ENCODE data around the gene GGN. TPM values are rescaled to one million over a fixed set of nuclear protein-coding genes. Genes with fewer than 3 reads are reported as not detected.

GGN gene
- total RNA-seq, 1 experiment from 2014 or later: 0.73 TPM

- DNase-seq: no peak
- TF ChIP-seq, protein P1, sequence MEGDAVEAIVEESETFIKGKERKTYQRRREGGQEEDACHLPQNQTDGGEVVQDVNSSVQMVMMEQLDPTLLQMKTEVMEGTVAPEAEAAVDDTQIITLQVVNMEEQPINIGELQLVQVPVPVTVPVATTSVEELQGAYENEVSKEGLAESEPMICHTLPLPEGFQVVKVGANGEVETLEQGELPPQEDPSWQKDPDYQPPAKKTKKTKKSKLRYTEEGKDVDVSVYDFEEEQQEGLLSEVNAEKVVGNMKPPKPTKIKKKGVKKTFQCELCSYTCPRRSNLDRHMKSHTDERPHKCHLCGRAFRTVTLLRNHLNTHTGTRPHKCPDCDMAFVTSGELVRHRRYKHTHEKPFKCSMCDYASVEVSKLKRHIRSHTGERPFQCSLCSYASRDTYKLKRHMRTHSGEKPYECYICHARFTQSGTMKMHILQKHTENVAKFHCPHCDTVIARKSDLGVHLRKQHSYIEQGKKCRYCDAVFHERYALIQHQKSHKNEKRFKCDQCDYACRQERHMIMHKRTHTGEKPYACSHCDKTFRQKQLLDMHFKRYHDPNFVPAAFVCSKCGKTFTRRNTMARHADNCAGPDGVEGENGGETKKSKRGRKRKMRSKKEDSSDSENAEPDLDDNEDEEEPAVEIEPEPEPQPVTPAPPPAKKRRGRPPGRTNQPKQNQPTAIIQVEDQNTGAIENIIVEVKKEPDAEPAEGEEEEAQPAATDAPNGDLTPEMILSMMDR (conservative IDR thresholded peaks at IDR 0.05; ENCODE audit: low read depth, low read length): no peak
- TF ChIP-seq EZH2 (IDR thresholded peaks at IDR 0.05; ENCODE audit: low read length, unreplicated experiment) (no peak), EZH2phosphoT487 (IDR thresholded peaks at IDR 0.05; ENCODE audit: borderline replicate concordance, low read length) (no peak)
- Histone ChIP-seq H3K79me2 (ENCODE audit: low read length) (no peaks in the 10 kb centered on the region), H3K4me3 (ENCODE audit: low read length) (no peak overlapping the region), H3K36me3 (ENCODE audit: low read depth, low read length) (peaks cover 11% of the 10 kb centered on the region), H3K4me2 (ENCODE audit: low read length) (no peak overlapping the region), H3K9me2 (replicated peaks; ENCODE audit: low read length) (no peaks in the 10 kb centered on the region), H2AFZ (ENCODE audit: low read length) (no peak overlapping the region), H3K4me1 (ENCODE audit: insufficient read depth, low read length) (peaks cover 7% of the 10 kb centered on the region; the same call in 1 of the 2 replicates), H3F3A (ENCODE audit: low read length, unreplicated experiment) (no peaks in the 10 kb centered on the region), H3K27ac (ENCODE audit: low read length) (no peak overlapping the region), H4K20me1 (ENCODE audit: low read length) (no peaks in the 10 kb centered on the region), H3K9ac (ENCODE audit: low read length) (no peak overlapping the region), H3K27me3 (ENCODE audit: low read length) (no peaks in the 10 kb centered on the region), H3K9me3 (ENCODE audit: low read length) (no peaks in the 10 kb centered on the region)
- CTCF ChIA-PET: no interaction called here
- intact Hi-C loops (cut with micrococcal nuclease): loop anchor here (5.0 kb wide), 1 partner anchor 49 kb away; the partner anchor contains the start of gene CATSPERG
- BruUV-seq (replicated peaks): no TSS peak
- POLR2A ChIA-PET (ENCODE audit: unreplicated experiment): no interaction called here
- no peak for ATAC-seq
These were observed 1.4 kb downstream of the GGN start for GRCh38 chr19:38386300-38386970.

GRCh38 chr19:38385804-38386257, 2.0 kb downstream of the GGN start:
- TF ChIP-seq EZH2 (IDR thresholded peaks at IDR 0.05; ENCODE audit: low read length, unreplicated experiment) (no peak), EZH2phosphoT487 (IDR thresholded peaks at IDR 0.05; ENCODE audit: borderline replicate concordance, low read length) (no peak)
- TF ChIP-seq, protein P1 (conservative IDR thresholded peaks at IDR 0.05; ENCODE audit: low read depth, low read length): no peak
- ChIA-PET CTCF (no interaction called here), POLR2A (ENCODE audit: unreplicated experiment) (no interaction called here)
- Histone ChIP-seq H3K9me3 (ENCODE audit: low read length) (no peaks in the 10 kb centered on the region), H2AFZ (ENCODE audit: low read length) (no peak overlapping the region), H3K79me2 (ENCODE audit: low read length) (no peaks in the 10 kb centered on the region), H3K27ac (ENCODE audit: low read length) (no peak overlapping the region), H3K4me2 (ENCODE audit: low read length) (no peak overlapping the region), H3K4me1 (ENCODE audit: insufficient read depth, low read length) (peaks cover 7% of the 10 kb centered on the region; the same call in 1 of the 2 replicates), H4K20me1 (ENCODE audit: low read length) (no peaks in the 10 kb centered on the region), H3K27me3 (ENCODE audit: low read length) (no peaks in the 10 kb centered on the region), H3F3A (ENCODE audit: low read length, unreplicated experiment) (no peaks in the 10 kb centered on the region), H3K9ac (ENCODE audit: low read length) (no peak overlapping the region), H3K9me2 (replicated peaks; ENCODE audit: low read length) (no peaks in the 10 kb centered on the region), H3K36me3 (ENCODE audit: low read depth, low read length) (peaks cover 15% of the 10 kb centered on the region), H3K4me3 (ENCODE audit: low read length) (no peak overlapping the region)
- intact Hi-C loops (cut with micrococcal nuclease): loop anchor here (5.0 kb wide), 1 partner anchor 49 kb away; the partner anchor contains the start of gene CATSPERG
- no peak for ATAC-seq
- DNase-seq: no peak
- no TSS peak for BruUV-seq (replicated peaks)

Measured in PC-3 (cell line).